Measurements from ENCODE around the gene LRRC4B. TPM values are rescaled to one million over a fixed set of nuclear protein-coding genes. Genes with fewer than 3 reads are reported as not detected.

The LRRC4B gene
- total and polyA plus RNA-seq, 2 of the 8 experiments (the other 6 are each of a cell fraction or from before 2014, with no cell fraction given): 13.4 to 21.2 TPM

DNA sequence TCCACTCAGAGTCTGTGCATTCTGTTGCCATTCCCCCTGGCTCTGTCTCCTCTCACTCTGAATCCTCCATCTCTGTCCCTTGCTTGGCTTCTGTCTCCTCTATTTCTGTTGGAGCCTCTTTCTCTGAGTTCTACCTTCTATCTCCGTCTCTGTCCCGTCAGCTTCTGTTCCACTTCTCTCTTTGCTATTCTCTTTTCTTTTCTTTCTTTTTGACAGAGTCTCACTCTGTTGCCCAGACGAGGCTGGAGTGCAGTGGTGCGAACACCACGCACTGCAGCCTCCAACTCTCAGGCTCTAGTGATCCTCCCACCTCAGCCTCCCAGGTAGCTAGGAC lies 33.8 kb upstream of the LRRC4B start:
- no peak overlapping the region for H2BK5ac ChIP-seq (ENCODE audit: low read depth, low read length)
- H3K23me2 ChIP-seq (ENCODE audit: low read depth, low read length): no peaks in the 10 kb centered on the region
- no peak overlapping the region for H3K9ac ChIP-seq (replicated peaks in 1 of 4; ENCODE audit: extremely low read depth in 1 of 4, low read depth in 3 of 4, low read length in 3 of 4)
- H2BK12ac ChIP-seq (ENCODE audit: low read depth, low read length): no peak overlapping the region
- H2AK5ac ChIP-seq (ENCODE audit: low read depth, low read length): no peak overlapping the region
- peaks cover 0 to 21% (median 18%) of the 10 kb centered on the region in 4 experiments; a peak in 6 of 7 replicates for H3K27me3 ChIP-seq (replicated peaks in 1 of 4; ENCODE audit: control insufficient read depth in 3 of 4, extremely low read depth in 1 of 4, insufficient read depth in 3 of 4, low read length in 3 of 4)
- H2BK120ac ChIP-seq (replicated peaks; ENCODE audit: low read depth, low read length): no peak overlapping the region
- ChIA-PET POLR2A (ENCODE audit: partially characterized antibody) (interaction anchor here (1.2 kb wide), 1 partner anchor 199 kb away, joined by 3 read pairs; no protein-coding TSS in a partner anchor), CTCF (ENCODE audit: partially characterized antibody) (interaction anchor here (0.8 to 2.2 kb wide), 4 partner anchors 19 to 123 kb away, joined by 3 to 6 read pairs (median 4); no protein-coding TSS in a partner anchor)
- no peak overlapping the region for H3K18ac ChIP-seq (ENCODE audit: extremely low read depth, low read length)
- no peak overlapping the region for H3K4ac ChIP-seq (replicated peaks; ENCODE audit: insufficient read length, low read depth, low read length)
- no peaks in the 10 kb centered on the region for H4K20me1 ChIP-seq (replicated peaks in 1 of 2; ENCODE audit: control insufficient read depth in 1 of 2, insufficient read depth in 2 of 2, low read length in 2 of 2)
- no peak overlapping the region for H3K23ac ChIP-seq (ENCODE audit: insufficient read length)
- H3K56ac ChIP-seq (replicated peaks; ENCODE audit: insufficient read length, low read depth, low read length): no peak overlapping the region
- no peak overlapping the region for H4K5ac ChIP-seq (ENCODE audit: insufficient read length, low read depth, low read length)
- 88% methylated on average over 5 of the region's 5 CpGs; no CpG with 5 or more reads in 1 of the 2 experiments for WGBS, 2 experiments (ENCODE audit: extremely low coverage in 1 of 2, insufficient coverage in 1 of 2, insufficient read length in 1 of 2, insufficient replicate concordance in 2 of 2, low coverage in 1 of 2, low lambda C conversion rate in 2 of 2, missing lambda C conversion rate in 1 of 2)
- H2BK20ac ChIP-seq (ENCODE audit: low read length): no peak overlapping the region
- no peak overlapping the region for H3K27ac ChIP-seq (ENCODE audit: low read depth, low read length)
- H3K4me3 ChIP-seq (ENCODE audit: extremely low read depth in 1 of 4, insufficient read depth in 2 of 4, low read depth in 3 of 4, low read length in 4 of 4): no peak overlapping the region
- H3K79me2 ChIP-seq (ENCODE audit: control insufficient read depth in 1 of 2, insufficient read depth in 2 of 2, low read length in 2 of 2): no peaks in the 10 kb centered on the region
- DNase-seq (ENCODE audit: low read depth in 1 of 2, low spot score in 2 of 2) (no peak), FAIRE-seq (no peak)
- H3K4me1 ChIP-seq (replicated peaks in 1 of 4; ENCODE audit: control insufficient read depth in 3 of 4, insufficient read depth in 4 of 4, low read length in 3 of 4): peaks cover 0 to 2% (median 0%) of the 10 kb centered on the region in 4 experiments; a peak in 1 of 7 replicates
- no peak overlapping the region for H3K4me2 ChIP-seq (ENCODE audit: insufficient read depth in 1 of 2, low read depth in 2 of 2, low read length in 2 of 2)
- H3K79me1 ChIP-seq (ENCODE audit: low read depth, low read length): no peaks in the 10 kb centered on the region
- no peak overlapping the region for H4K8ac ChIP-seq (ENCODE audit: extremely low read depth, insufficient read depth, low read length)
- H3K9me3 ChIP-seq (ENCODE audit: insufficient read depth in 2 of 2, low read depth in 1 of 2, low read length in 1 of 2): peaks cover 0 to 5% of the 10 kb centered on the region in 2 experiments; a peak in 2 of 4 replicates
- H2BK15ac ChIP-seq (ENCODE audit: low read length): no peak overlapping the region
- no peak overlapping the region for H3K14ac ChIP-seq (ENCODE audit: insufficient read length)
- no peak overlapping the region for H4K91ac ChIP-seq (replicated peaks; ENCODE audit: insufficient read length, low read length)
- no peak overlapping the region for H2AFZ ChIP-seq (ENCODE audit: low read length)
- no peaks in the 10 kb centered on the region for H3K36me3 ChIP-seq (ENCODE audit: control insufficient read depth in 2 of 4, insufficient read depth in 4 of 4, low read length in 3 of 4)
- no peak for TF ChIP-seq CBX8 (IDR thresholded peaks at IDR 0.05; ENCODE audit: borderline replicate concordance, low read depth, low read length)
- TF ChIP-seq CHD2 (IDR thresholded peaks at IDR 0.05; ENCODE audit: low read length): no peak
- no peak for TF ChIP-seq KDM5A (IDR thresholded peaks at IDR 0.05; ENCODE audit: low read length)
- TF ChIP-seq BRCA1 (IDR thresholded peaks at IDR 0.05; ENCODE audit: low read depth, low read length): no peak
- no peak for TF ChIP-seq SP1 (IDR thresholded peaks at IDR 0.05; ENCODE audit: low read depth, low read length)
- no peak for TF ChIP-seq KDM1A (IDR thresholded peaks at IDR 0.05; ENCODE audit: borderline replicate concordance, low read length)
- no peak for TF ChIP-seq PHF8 (conservative IDR thresholded peaks at IDR 0.05; ENCODE audit: low read depth, low read length)
- no peak for TF ChIP-seq ATF3 (IDR thresholded peaks at IDR 0.05; ENCODE audit: insufficient read depth, low read depth, low read length)
- TF ChIP-seq POU5F1 (IDR thresholded peaks at IDR 0.05; ENCODE audit: low read depth, low read length): no peak
- TF ChIP-seq, protein P1, sequence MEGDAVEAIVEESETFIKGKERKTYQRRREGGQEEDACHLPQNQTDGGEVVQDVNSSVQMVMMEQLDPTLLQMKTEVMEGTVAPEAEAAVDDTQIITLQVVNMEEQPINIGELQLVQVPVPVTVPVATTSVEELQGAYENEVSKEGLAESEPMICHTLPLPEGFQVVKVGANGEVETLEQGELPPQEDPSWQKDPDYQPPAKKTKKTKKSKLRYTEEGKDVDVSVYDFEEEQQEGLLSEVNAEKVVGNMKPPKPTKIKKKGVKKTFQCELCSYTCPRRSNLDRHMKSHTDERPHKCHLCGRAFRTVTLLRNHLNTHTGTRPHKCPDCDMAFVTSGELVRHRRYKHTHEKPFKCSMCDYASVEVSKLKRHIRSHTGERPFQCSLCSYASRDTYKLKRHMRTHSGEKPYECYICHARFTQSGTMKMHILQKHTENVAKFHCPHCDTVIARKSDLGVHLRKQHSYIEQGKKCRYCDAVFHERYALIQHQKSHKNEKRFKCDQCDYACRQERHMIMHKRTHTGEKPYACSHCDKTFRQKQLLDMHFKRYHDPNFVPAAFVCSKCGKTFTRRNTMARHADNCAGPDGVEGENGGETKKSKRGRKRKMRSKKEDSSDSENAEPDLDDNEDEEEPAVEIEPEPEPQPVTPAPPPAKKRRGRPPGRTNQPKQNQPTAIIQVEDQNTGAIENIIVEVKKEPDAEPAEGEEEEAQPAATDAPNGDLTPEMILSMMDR (IDR thresholded peaks at IDR 0.05; ENCODE audit: control extremely low read depth in 1 of 3, insufficient read depth in 1 of 3, low read depth in 1 of 3, low read length in 3 of 3): no peak
- TF ChIP-seq RAD21 (IDR thresholded peaks at IDR 0.05 in 1 of 2, conservative IDR thresholded peaks at IDR 0.05 in 1 of 2; ENCODE audit: low read depth in 2 of 2, low read length in 2 of 2): no peak
